Neural crest cell (in vitro differentiated cells): Measurements from ENCODE around the gene DYNC2H1. TPM values are rescaled to one million over a fixed set of nuclear protein-coding genes. Genes with fewer than 3 reads are reported as not detected.

Experiments used
- DNase-seq: peaks from one replicate; pipeline ENCODE4 v3.0.0; 2021; ENCODE audit warnings: low read depth, mixed read lengths, low spot score
- H3K27ac Mint-ChIP-seq: one replicate; pipeline ENCODE4 v1.8.0; 2021; ENCODE audit warnings: mild to moderate bottlenecking, mixed read lengths; ENCODE audit not compliant: unreplicated experiment
- H3K27me3 Mint-ChIP-seq: 2 replicates; pipeline ENCODE4 v1.8.0; 2021; ENCODE audit warnings: low read depth, mild to moderate bottlenecking, mixed read lengths
- H3K36me3 Mint-ChIP-seq: 2 replicates; pipeline ENCODE4 v1.8.0; 2021; ENCODE audit warnings: low read depth, mild to moderate bottlenecking, mixed read lengths
- H3K4me1 Mint-ChIP-seq: 2 replicates; pipeline ENCODE4 v1.8.0; 2021; ENCODE audit warnings: mixed read lengths
- H3K4me3 Mint-ChIP-seq: one replicate; pipeline ENCODE4 v1.8.0; 2021; ENCODE audit warnings: mild to moderate bottlenecking, mixed read lengths
- H3K9me3 Mint-ChIP-seq: 2 replicates; pipeline ENCODE4 v1.8.0; 2021; ENCODE audit warnings: mixed read lengths
- CTCF ChIP-seq: fragments of 200-600 bp; sonication (generic); conservative IDR thresholded peaks from 2 replicates; pipeline ENCODE4 v1.5.0; 2021; ENCODE audit warnings: antibody characterized with exemption, mild to moderate bottlenecking
- total RNA-seq: library from RNA; stranded (reverse); gene quantifications from 2 replicates; pipeline ENCODE4 v1.2.1, GENCODE V29; 2021

Gene DYNC2H1
- total RNA-seq, 1 donor from 2014 or later, result 20.4 TPM

GRCh38 chr11:103257360-103257759 lies 148.1 kb downstream of the DYNC2H1 start:
- Mint-ChIP-seq H3K27me3 (no peaks in the 10 kb centered on the region), H3K27ac (no peak overlapping the region), H3K4me1 (no peaks in the 10 kb centered on the region), H3K4me3 (no peak overlapping the region), H3K9me3 (no peaks in the 10 kb centered on the region), H3K36me3 (peaks cover 12% of the 10 kb centered on the region)
- DNase-seq, result no peak
- peak; percentile 62 for TF ChIP-seq CTCF

GRCh38 chr11:103266167-103266831 lies 157.1 kb downstream of the DYNC2H1 start:
- H3K4me1 Mint-ChIP-seq, result no peaks in the 10 kb centered on the region
- peaks cover 21% of the 10 kb centered on the region for H3K36me3 Mint-ChIP-seq
- no peak for DNase-seq
- H3K27me3 Mint-ChIP-seq, result no peaks in the 10 kb centered on the region
- no peak overlapping the region for H3K4me3 Mint-ChIP-seq
- H3K27ac Mint-ChIP-seq, result no peak overlapping the region
- no peaks in the 10 kb centered on the region for H3K9me3 Mint-ChIP-seq
- no peak for TF ChIP-seq CTCF

GRCh38 chr11:103272876-103273275 lies 163.7 kb downstream of the DYNC2H1 start:
- Mint-ChIP-seq H3K27me3 (no peaks in the 10 kb centered on the region), H3K27ac (no peak overlapping the region), H3K4me3 (no peak overlapping the region), H3K4me1 (no peaks in the 10 kb centered on the region), H3K36me3 (peaks cover 4% of the 10 kb centered on the region), H3K9me3 (no peaks in the 10 kb centered on the region)
- no peak for DNase-seq
- no peak for TF ChIP-seq CTCF

GRCh38 chr11:103274025-103274424 lies 164.8 kb downstream of the DYNC2H1 start:
- H3K36me3 Mint-ChIP-seq, result peaks cover 4% of the 10 kb centered on the region
- H3K9me3 Mint-ChIP-seq, result no peaks in the 10 kb centered on the region
- H3K27ac Mint-ChIP-seq, result no peak overlapping the region
- TF ChIP-seq CTCF, result no peak
- H3K4me1 Mint-ChIP-seq, result no peaks in the 10 kb centered on the region
- DNase-seq, result no peak
- H3K4me3 Mint-ChIP-seq, result no peak overlapping the region
- no peaks in the 10 kb centered on the region for H3K27me3 Mint-ChIP-seq

- Mint-ChIP-seq H3K9me3 (no peaks in the 10 kb centered on the region), H3K27me3 (no peaks in the 10 kb centered on the region), H3K27ac (peak overlapping the region; percentile 21), H3K36me3 (peaks cover 4% of the 10 kb centered on the region), H3K4me3 (no peak overlapping the region), H3K4me1 (peaks cover 1% of the 10 kb centered on the region)
- no peak for TF ChIP-seq CTCF
- no peak for DNase-seq
Observed at GRCh38 chr11:103279821-103280220, 170.6 kb downstream of the DYNC2H1 start.
